ENCODE results near the gene GPSM1. TPM values are rescaled to one million over a fixed set of nuclear protein-coding genes. Genes with fewer than 3 reads are reported as not detected.

The GPSM1 gene
- total RNA-seq, 1 experiment from 2014 or later = 14.2 TPM

DNA sequence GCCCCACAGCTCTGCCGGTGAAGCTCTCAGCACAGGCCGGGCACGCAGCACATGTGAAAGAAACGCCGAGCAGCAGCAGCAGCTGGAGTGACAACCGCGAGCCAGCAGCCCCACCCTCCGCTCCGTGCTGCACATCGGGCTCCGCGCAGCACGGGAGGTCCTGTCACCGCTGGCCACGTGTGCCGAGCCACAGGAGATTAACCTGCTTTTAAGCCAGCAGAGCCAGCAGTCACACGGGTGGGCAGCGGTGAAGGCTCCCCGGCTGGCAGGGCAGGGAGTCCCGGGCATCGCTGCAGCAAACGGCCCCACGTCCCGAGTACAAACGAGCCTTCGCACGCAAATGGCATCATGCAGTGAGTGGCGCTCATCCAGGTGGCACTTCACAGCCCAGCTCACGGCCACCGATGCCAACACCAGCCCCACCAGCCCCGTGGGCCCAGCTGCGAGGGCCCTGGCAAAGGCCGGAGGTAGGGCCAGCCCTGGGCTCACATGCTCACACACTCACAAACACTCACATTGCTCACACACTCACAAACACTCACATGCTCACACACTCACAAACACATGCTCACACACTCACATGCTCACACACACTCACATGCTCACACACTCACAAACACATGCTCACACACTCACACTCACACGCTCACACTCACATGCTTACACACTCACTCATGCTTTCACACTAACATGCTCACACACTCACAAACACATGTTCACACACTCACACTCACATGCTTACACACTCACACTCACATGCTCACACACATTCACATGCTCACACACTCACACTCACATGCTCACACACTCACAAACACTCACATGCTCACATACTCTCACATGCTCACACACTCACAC, 34.5 kb upstream of the GPSM1 start:
- no peak overlapping the region for H3K27ac Mint-ChIP-seq
- H3K36me3 Mint-ChIP-seq = no peaks in the 10 kb centered on the region
- H3K9me3 Mint-ChIP-seq = no peaks in the 10 kb centered on the region
- no peaks in the 10 kb centered on the region for H3K4me1 Mint-ChIP-seq
- no peak for TF ChIP-seq CREB1 (CRISPR knock-in tag; IDR thresholded peaks at IDR 0.05)
- TF ChIP-seq ZBTB43 (CRISPR knock-in tag; IDR thresholded peaks at IDR 0.05) = peak; percentile 76; the same call in 1 of the 2 replicates
- CTCF ChIA-PET = no interaction called here
- POLR2A ChIA-PET = no interaction called here
- no peaks in the 10 kb centered on the region for H3K27me3 Mint-ChIP-seq (ENCODE audit: low read depth)
- ATAC-seq = no peak
- no peak for DNase-seq (ENCODE audit: low spot score)
- H3K4me3 Mint-ChIP-seq = no peak overlapping the region

DNA sequence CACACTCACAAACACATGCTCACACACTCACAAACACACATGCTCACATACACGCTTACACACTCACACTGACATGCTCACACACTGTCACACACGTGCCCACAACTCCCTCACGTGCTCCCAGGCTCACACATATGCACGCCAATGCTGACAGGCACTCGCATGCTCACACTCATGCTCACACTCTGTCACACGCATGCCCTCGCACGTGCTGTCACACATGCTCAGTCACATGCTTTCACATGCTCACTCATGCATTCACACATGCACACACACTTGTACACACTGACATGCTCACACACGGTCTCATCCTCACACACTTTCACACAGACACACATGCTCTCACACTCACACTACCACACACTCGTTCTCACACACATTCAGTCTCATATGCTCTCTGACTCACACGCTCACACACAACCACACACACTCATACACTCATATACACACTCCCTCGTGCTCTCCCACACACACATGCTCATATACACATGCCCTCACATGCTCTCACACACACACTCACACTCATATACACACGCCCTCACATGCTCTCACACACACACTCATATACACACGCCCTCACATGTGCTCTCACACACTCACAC, 33.8 kb upstream of the GPSM1 start:
- H3K4me3 Mint-ChIP-seq = no peak overlapping the region
- no peaks in the 10 kb centered on the region for H3K36me3 Mint-ChIP-seq
- H3K27ac Mint-ChIP-seq = no peak overlapping the region
- H3K9me3 Mint-ChIP-seq = no peaks in the 10 kb centered on the region
- CTCF ChIA-PET = no interaction called here
- DNase-seq (ENCODE audit: low spot score) = no peak
- H3K4me1 Mint-ChIP-seq = peaks cover 3% of the 10 kb centered on the region
- H3K27me3 Mint-ChIP-seq (ENCODE audit: low read depth) = no peaks in the 10 kb centered on the region
- no peak for ATAC-seq
- POLR2A ChIA-PET = no interaction called here
- TF ChIP-seq HMGA2 (CRISPR knock-in tag; IDR thresholded peaks at IDR 0.05) (no peak), ZBTB43 (CRISPR knock-in tag; IDR thresholded peaks at IDR 0.05) (peak; percentile 88)

GRCh38 chr9:136294437-136294836, 32.9 kb upstream of the GPSM1 start:
- POLR2A ChIA-PET = no interaction called here
- Mint-ChIP-seq H3K27me3 (ENCODE audit: low read depth) (no peaks in the 10 kb centered on the region), H3K27ac (no peak overlapping the region), H3K4me3 (no peak overlapping the region), H3K36me3 (no peaks in the 10 kb centered on the region), H3K9me3 (no peaks in the 10 kb centered on the region), H3K4me1 (peaks cover 3% of the 10 kb centered on the region)
- CTCF ChIA-PET = no interaction called here
- ATAC-seq (no peak), DNase-seq (ENCODE audit: low spot score) (no peak)
- TF ChIP-seq STAT6 (CRISPR knock-in tag; conservative IDR thresholded peaks at IDR 0.05; ENCODE audit: low read depth) = no peak
- TF ChIP-seq E2F5 (CRISPR knock-in tag; IDR thresholded peaks at IDR 0.05) = no peak
- TF ChIP-seq, protein P1, sequence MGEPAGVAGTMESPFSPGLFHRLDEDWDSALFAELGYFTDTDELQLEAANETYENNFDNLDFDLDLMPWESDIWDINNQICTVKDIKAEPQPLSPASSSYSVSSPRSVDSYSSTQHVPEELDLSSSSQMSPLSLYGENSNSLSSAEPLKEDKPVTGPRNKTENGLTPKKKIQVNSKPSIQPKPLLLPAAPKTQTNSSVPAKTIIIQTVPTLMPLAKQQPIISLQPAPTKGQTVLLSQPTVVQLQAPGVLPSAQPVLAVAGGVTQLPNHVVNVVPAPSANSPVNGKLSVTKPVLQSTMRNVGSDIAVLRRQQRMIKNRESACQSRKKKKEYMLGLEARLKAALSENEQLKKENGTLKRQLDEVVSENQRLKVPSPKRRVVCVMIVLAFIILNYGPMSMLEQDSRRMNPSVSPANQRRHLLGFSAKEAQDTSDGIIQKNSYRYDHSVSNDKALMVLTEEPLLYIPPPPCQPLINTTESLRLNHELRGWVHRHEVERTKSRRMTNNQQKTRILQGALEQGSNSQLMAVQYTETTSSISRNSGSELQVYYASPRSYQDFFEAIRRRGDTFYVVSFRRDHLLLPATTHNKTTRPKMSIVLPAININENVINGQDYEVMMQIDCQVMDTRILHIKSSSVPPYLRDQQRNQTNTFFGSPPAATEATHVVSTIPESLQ (CRISPR knock-in tag; IDR thresholded peaks at IDR 0.05) = no peak
- no peak for TF ChIP-seq ZNF671 (CRISPR knock-in tag; IDR thresholded peaks at IDR 0.05)
- TF ChIP-seq PRRX2 (CRISPR knock-in tag; IDR thresholded peaks at IDR 0.05) = no peak
- TF ChIP-seq KAT7 (CRISPR knock-in tag; IDR thresholded peaks at IDR 0.05; ENCODE audit: borderline replicate concordance) = no peak
- TF ChIP-seq, protein P2, sequence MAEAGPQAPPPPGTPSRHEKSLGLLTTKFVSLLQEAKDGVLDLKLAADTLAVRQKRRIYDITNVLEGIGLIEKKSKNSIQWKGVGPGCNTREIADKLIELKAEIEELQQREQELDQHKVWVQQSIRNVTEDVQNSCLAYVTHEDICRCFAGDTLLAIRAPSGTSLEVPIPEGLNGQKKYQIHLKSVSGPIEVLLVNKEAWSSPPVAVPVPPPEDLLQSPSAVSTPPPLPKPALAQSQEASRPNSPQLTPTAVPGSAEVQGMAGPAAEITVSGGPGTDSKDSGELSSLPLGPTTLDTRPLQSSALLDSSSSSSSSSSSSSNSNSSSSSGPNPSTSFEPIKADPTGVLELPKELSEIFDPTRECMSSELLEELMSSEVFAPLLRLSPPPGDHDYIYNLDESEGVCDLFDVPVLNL (CRISPR knock-in tag; IDR thresholded peaks at IDR 0.05; ENCODE audit: borderline replicate concordance, low read depth) = no peak
- TF ChIP-seq HMGA2 (CRISPR knock-in tag; IDR thresholded peaks at IDR 0.05) = no peak
- TF ChIP-seq, protein P3, sequence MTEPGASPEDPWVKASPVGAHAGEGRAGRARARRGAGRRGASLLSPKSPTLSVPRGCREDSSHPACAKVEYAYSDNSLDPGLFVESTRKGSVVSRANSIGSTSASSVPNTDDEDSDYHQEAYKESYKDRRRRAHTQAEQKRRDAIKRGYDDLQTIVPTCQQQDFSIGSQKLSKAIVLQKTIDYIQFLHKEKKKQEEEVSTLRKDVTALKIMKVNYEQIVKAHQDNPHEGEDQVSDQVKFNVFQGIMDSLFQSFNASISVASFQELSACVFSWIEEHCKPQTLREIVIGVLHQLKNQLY (CRISPR knock-in tag; IDR thresholded peaks at IDR 0.05) = no peak
- no peak for TF ChIP-seq IRF1 (CRISPR knock-in tag; IDR thresholded peaks at IDR 0.05)
- TF ChIP-seq ZNF416 (CRISPR knock-in tag; IDR thresholded peaks at IDR 0.05) = no peak
- TF ChIP-seq, protein P4, sequence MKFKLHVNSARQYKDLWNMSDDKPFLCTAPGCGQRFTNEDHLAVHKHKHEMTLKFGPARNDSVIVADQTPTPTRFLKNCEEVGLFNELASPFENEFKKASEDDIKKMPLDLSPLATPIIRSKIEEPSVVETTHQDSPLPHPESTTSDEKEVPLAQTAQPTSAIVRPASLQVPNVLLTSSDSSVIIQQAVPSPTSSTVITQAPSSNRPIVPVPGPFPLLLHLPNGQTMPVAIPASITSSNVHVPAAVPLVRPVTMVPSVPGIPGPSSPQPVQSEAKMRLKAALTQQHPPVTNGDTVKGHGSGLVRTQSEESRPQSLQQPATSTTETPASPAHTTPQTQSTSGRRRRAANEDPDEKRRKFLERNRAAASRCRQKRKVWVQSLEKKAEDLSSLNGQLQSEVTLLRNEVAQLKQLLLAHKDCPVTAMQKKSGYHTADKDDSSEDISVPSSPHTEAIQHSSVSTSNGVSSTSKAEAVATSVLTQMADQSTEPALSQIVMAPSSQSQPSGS (CRISPR knock-in tag; IDR thresholded peaks at IDR 0.05; ENCODE audit: borderline replicate concordance, low read depth) = no peak
- no peak for TF ChIP-seq ELF4 (CRISPR knock-in tag; IDR thresholded peaks at IDR 0.05; ENCODE audit: low read depth)

Measured in WTC11 (cell line).